Cardiac muscle cell (in vitro differentiated cells and primary cell): ENCODE data around the gene KCTD19. TPM values are rescaled to one million over a fixed set of nuclear protein-coding genes. Genes with fewer than 3 reads are reported as not detected.

Experiments used
- DNase-seq, 2 donors: peaks; one replicate each; pipeline versions ENCODE4 v3.0.0 to v3.0.0-alpha.2; 2010 to 2017; ENCODE audit warnings: low read depth in 1 of 2, low spot score in 1 of 2
- H3K27ac ChIP-seq: fragments of 200-600 bp; sonication (generic); 2 replicates; pipeline ENCODE4 v1.5.1; 2016
- H3K27me3 ChIP-seq: fragments of 200-600 bp; sonication (generic); 2 replicates; pipeline ENCODE4 v1.6.0; 2016; ENCODE audit warnings: control low read depth
- H3K36me3 ChIP-seq: fragments of 200-600 bp; sonication (generic); 2 replicates; pipeline ENCODE4 v1.5.1; 2016; ENCODE audit warnings: control low read depth
- H3K4me1 ChIP-seq: fragments of 200-600 bp; sonication (generic); 2 replicates; pipeline ENCODE4 v1.8.1; 2017; ENCODE audit warnings: low read depth, mild to moderate bottlenecking, mixed run types
- H3K4me3 ChIP-seq: fragments of 200-600 bp; sonication (generic); 2 replicates; pipeline ENCODE4 v1.5.1; 2016; ENCODE audit warnings: mild to moderate bottlenecking
- H3K9me3 ChIP-seq: fragments of 200-600 bp; sonication (generic); 2 replicates; pipeline ENCODE4 v1.5.1; 2017; ENCODE audit warnings: low read depth, mild to moderate bottlenecking, control low read depth
- polyA plus RNA-seq: library from polyadenylated mRNA; unstranded; fragments of >200 nt; fragmentation: Nextera tagmentation; extraction: Ambion mirVana; gene quantifications from 2 replicates; pipeline ENCODE4 v1.2.1, GENCODE V29; 2016
- total RNA-seq: library from RNA; depleted of rRNA; stranded (reverse); fragments of >200 nt; gene quantifications from 2 replicates; pipeline ENCODE4 v1.2.3, GENCODE V29; 2016
- TF ChIP-seq, protein P1 (sequence below): IDR thresholded peaks from 2 replicates; pipeline ENCODE4 v1.5.1; 2012; ENCODE audit warnings: low read depth, mild to moderate bottlenecking, low read length

The KCTD19 gene
- total and polyA plus RNA-seq, 2 experiments from 2014 or later: 1.9 TPM; not detected in 1

DNA sequence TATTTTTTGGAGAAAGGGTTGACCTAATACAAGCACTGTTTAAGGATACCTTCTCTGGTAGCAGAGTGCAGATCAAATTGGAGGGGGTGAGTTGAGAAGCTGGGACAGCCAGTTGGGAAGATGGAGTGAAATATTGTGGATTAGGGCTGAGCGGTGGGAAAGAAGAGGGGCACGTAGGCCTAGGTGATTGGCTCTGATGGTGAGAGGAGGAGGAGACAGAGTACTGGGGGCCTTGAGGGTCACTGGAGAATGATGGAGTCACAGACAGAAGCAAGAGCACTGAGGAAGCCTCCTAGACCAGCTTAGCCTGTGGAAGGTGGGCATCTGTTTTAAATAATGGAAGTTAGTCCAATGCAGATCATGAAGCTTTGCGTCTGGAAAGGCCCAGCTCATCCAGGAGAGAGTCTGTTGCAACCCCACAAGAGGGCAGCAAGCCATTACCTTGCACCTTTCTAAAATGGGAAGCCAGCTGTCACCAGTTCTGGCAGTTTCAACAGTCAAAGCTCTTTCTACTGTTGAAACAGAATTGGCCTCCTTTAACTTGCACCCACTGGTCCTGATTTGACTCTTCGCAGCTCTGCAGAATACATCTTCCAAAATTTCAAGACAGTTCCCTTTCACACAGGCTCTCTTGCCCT lies 66.0 kb downstream of the KCTD19 start:
- Histone ChIP-seq H3K27me3 (no peaks in the 10 kb centered on the region), H3K36me3 (no peaks in the 10 kb centered on the region), H3K4me1 (peaks cover 4% of the 10 kb centered on the region), H3K9me3 (no peaks in the 10 kb centered on the region), H3K27ac (no peak overlapping the region), H3K4me3 (no peak overlapping the region)
- peak; percentile 73 to 77 for DNase-seq
- TF ChIP-seq, protein P1, sequence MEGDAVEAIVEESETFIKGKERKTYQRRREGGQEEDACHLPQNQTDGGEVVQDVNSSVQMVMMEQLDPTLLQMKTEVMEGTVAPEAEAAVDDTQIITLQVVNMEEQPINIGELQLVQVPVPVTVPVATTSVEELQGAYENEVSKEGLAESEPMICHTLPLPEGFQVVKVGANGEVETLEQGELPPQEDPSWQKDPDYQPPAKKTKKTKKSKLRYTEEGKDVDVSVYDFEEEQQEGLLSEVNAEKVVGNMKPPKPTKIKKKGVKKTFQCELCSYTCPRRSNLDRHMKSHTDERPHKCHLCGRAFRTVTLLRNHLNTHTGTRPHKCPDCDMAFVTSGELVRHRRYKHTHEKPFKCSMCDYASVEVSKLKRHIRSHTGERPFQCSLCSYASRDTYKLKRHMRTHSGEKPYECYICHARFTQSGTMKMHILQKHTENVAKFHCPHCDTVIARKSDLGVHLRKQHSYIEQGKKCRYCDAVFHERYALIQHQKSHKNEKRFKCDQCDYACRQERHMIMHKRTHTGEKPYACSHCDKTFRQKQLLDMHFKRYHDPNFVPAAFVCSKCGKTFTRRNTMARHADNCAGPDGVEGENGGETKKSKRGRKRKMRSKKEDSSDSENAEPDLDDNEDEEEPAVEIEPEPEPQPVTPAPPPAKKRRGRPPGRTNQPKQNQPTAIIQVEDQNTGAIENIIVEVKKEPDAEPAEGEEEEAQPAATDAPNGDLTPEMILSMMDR: peak; percentile 69

DNA sequence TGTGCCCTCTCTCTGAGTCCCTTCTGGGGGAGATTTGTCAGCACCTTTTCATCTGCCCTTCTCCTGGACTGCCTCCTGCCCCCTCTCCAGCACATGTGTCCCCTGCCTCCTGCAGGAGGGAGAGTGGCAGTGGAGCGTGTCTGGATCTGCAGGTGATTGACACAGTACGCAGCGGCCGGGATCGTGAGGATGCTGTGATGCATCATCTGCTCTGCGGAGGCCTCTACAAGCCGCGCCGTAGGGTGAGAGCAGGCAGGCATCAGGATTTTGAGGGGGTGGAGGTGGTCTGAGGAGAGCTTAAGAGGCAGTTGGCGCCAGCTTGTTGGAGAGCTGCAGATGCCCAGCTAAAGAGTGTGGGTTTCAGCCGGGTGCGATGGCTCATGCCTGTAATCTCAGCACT lies 66.8 kb downstream of the KCTD19 start:
- Histone ChIP-seq H3K9me3 (no peaks in the 10 kb centered on the region), H3K27ac (no peak overlapping the region), H3K4me3 (no peak overlapping the region), H3K4me1 (peaks cover 4% of the 10 kb centered on the region), H3K27me3 (no peaks in the 10 kb centered on the region), H3K36me3 (no peaks in the 10 kb centered on the region)
- DNase-seq: no peak
- TF ChIP-seq, protein P1: no peak

DNA sequence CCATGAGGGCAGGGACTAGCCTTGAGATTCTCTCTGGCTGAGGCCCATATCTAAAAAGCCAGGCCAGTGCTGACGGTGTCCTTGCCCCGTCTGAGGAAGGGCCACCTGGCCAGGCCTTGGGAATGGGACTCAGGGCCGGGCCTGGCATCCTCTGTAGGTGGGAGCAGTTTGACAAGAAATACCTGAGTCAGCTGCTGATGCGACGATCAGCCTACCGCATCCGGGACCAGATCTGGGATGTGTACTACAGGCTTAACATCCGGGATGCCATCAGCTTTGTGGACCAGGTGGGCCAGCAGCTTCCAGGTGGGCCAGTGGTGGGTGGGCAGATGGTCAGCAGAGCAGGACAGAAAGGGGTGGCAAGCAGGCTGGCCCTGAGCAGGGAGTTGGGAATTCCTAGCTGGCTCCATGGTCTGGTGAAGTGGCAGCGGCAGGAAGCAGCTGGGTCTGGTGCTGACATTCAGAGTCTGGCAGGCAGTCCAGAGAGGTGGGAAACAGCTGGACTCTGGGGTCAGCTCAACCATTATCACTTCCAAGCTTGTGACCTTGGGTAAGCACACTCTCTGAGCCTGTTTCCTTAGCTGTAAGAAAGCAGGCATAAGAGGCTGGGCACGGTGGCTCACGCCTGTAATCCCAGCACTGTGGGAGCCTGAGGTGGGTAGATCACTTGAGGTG lies 68.2 kb downstream of the KCTD19 start:
- H3K9me3 ChIP-seq: no peaks in the 10 kb centered on the region
- H3K4me1 ChIP-seq: peaks cover 4% of the 10 kb centered on the region
- TF ChIP-seq, protein P1: no peak
- DNase-seq: no peak
- H3K4me3 ChIP-seq: no peak overlapping the region
- no peaks in the 10 kb centered on the region for H3K27me3 ChIP-seq
- no peaks in the 10 kb centered on the region for H3K36me3 ChIP-seq
- no peak overlapping the region for H3K27ac ChIP-seq

DNA sequence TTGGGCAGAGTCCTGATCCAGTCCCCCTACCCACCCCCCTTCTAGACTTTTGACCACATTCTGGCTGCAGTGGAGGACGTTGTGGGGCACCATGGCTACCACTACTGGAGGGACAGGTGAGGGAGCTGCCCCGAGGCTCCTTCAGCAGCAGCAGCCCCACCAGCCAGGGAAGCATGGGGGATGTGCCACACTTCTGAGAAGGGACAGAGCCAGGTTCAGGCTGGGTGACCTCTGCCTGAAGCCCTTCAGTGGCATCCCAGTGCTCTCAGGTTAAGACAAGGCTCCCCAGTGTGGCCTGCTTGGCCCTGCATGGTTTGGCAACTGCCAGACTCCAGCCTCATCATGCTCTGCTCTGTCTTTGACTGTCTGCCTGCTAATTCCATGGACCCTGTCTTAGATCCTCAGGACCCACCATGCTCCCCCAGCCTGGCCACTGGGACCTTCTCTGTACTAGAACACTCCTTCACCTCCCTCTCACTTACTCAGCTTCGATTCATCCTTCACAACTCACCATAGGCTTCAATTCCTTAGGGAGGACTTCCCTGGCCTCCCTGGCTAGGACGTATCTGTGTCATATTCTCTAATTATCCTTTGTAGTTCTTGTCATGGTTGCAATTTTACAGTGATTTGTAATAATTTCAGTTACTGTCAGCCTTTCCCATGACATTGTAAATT lies 68.9 kb downstream of the KCTD19 start:
- TF ChIP-seq, protein P1: no peak
- DNase-seq: no peak
- Histone ChIP-seq H3K9me3 (no peaks in the 10 kb centered on the region), H3K27me3 (no peaks in the 10 kb centered on the region), H3K4me1 (peaks cover 4% of the 10 kb centered on the region), H3K36me3 (no peaks in the 10 kb centered on the region), H3K27ac (no peak overlapping the region), H3K4me3 (no peak overlapping the region)

DNA sequence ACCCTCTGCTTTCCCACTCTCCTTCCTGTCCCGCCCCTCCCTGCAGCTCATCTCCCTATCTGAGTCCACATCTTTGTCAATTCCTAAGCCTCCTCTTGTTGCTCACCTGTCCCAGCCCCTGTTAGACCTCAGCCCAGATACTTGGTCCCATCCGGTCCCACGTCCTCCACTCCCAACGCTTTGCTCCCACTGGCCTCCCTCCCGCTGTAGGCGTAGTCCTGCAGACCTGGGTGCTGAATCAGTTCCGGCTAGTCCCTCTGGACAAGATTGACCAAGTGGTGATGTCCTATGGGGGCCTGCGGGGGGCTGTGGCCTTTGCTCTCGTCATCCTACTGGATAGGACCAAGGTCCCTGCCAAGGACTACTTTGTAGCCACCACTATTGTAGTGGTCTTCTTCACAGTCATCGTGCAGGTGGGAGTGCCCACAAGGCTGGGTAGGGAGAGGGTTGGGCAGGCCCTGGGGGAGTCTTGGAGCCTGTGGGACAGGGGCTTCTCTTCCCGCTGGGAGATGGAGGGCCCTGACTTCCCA lies 69.8 kb downstream of the KCTD19 start:
- peaks cover 4% of the 10 kb centered on the region for H3K4me1 ChIP-seq
- H3K27ac ChIP-seq: no peak overlapping the region
- H3K36me3 ChIP-seq: no peaks in the 10 kb centered on the region
- no peak overlapping the region for H3K4me3 ChIP-seq
- DNase-seq: no peak
- H3K27me3 ChIP-seq: no peaks in the 10 kb centered on the region
- TF ChIP-seq, protein P1: no peak
- H3K9me3 ChIP-seq: no peaks in the 10 kb centered on the region
